IMR-90 (cell line): ENCODE measurements around the gene FAM174C. TPM values are rescaled to one million over a fixed set of nuclear protein-coding genes. Genes with fewer than 3 reads are reported as not detected.

Experiments used
- ATAC-seq: fragments of 200-7000 bp; cut with Tn5 transposase; 2 replicates; pipeline ENCODE4 v1.9.1; 2020; ENCODE audit warnings: low read depth, mild to moderate bottlenecking, moderate library complexity
- BruUV-seq: library from RNA; stranded (reverse); fragments of 400-500 nt; replicated peaks from 2 replicates; lab custom pipeline; 2021; lab: Mats Ljungman, UMichigan
- CTCF ChIA-PET: fragments of 300-600 bp; formaldehyde crosslinking; extraction: SDS; loops from one replicate; lab custom pipeline; 2021; ENCODE audit warnings: antibody characterized with exemption; lab: Yijun Ruan, JAX
- POLR2A ChIA-PET: fragments of 300-600 bp; sonication (Branson Sonifier 250); formaldehyde crosslinking; loops from one replicate; lab custom pipeline; 2022; ENCODE audit warnings: antibody characterized with exemption; ENCODE audit not compliant: unreplicated experiment; lab: Charles Lee
- DNase-seq: peaks from one replicate; pipeline ENCODE4 v3.0.0; 2013
- H2AFZ ChIP-seq: replicated peaks from 2 replicates; pipeline ENCODE3; 2013; ENCODE audit warnings: low read length, mild to moderate bottlenecking; ENCODE audit not compliant: poor library complexity
- H2AK5ac ChIP-seq: 2 replicates; pipeline ENCODE4 v1.6.1; 2013; ENCODE audit warnings: low read depth, low read length, inconsistent platforms
- H2AK9ac ChIP-seq: replicated peaks from 2 replicates; pipeline ENCODE3; 2013; ENCODE audit warnings: mild to moderate bottlenecking, low read depth, low read length, moderate library complexity; ENCODE audit not compliant: poor library complexity
- H2BK120ac ChIP-seq: 2 replicates; pipeline ENCODE4 v1.6.1; 2013; ENCODE audit warnings: low read depth, low read length, inconsistent platforms
- H2BK15ac ChIP-seq: 3 replicates; pipeline ENCODE4 v1.6.1; 2013; ENCODE audit warnings: low read depth, low read length, inconsistent platforms
- H2BK20ac ChIP-seq: 2 replicates; pipeline ENCODE4 v1.6.1; 2013; ENCODE audit warnings: low read depth, mild to moderate bottlenecking, inconsistent platforms, low read length, moderate library complexity
- H2BK5ac ChIP-seq: 2 replicates; pipeline ENCODE4 v1.6.1; 2013; ENCODE audit warnings: mild to moderate bottlenecking, low read depth, low read length, inconsistent platforms; ENCODE audit not compliant: poor library complexity, severe bottlenecking
- H3K14ac ChIP-seq: replicated peaks from 2 replicates; pipeline ENCODE4 v1.6.1; 2013; ENCODE audit warnings: low read depth, low read length, inconsistent platforms
- H3K18ac ChIP-seq: 2 replicates; pipeline ENCODE4 v1.6.1; 2013; ENCODE audit warnings: low read depth, low read length, control low read depth
- H3K23ac ChIP-seq: 2 replicates; pipeline ENCODE4 v1.6.1; 2013; ENCODE audit warnings: low read depth, low read length, inconsistent platforms
- H3K27ac ChIP-seq: 2 replicates; pipeline ENCODE4 v1.5.1; 2013; ENCODE audit warnings: mild to moderate bottlenecking, control low read depth, low read length; ENCODE audit not compliant: insufficient read depth
- H3K27me3 ChIP-seq: 2 replicates; pipeline ENCODE4 v1.6.1; 2013; ENCODE audit warnings: low read length; ENCODE audit not compliant: control insufficient read depth, insufficient read depth
- H3K36me3 ChIP-seq: 2 replicates; pipeline ENCODE4 v1.6.1; 2013; ENCODE audit warnings: low read length, mixed read lengths; ENCODE audit not compliant: control insufficient read depth, insufficient read depth
- H3K4ac ChIP-seq: 2 replicates; pipeline ENCODE4 v1.6.1; 2013; ENCODE audit warnings: low read depth, low read length, inconsistent platforms
- H3K4me1 ChIP-seq: 2 replicates; pipeline ENCODE4 v1.6.1; 2013; ENCODE audit warnings: low read length, mixed read lengths; ENCODE audit not compliant: control insufficient read depth, insufficient read depth
- H3K4me2 ChIP-seq: 2 replicates; pipeline ENCODE4 v1.6.1; 2013; ENCODE audit warnings: low read depth, mild to moderate bottlenecking, control low read depth, low read length, moderate library complexity
- H3K4me3 ChIP-seq: 2 replicates; pipeline ENCODE4 v1.5.1; 2013; ENCODE audit warnings: low read depth, mild to moderate bottlenecking, control low read depth, low read length, moderate library complexity; ENCODE audit not compliant: insufficient read depth
- H3K56ac ChIP-seq: 2 replicates; pipeline ENCODE4 v1.6.1; 2013; ENCODE audit warnings: low read length, inconsistent platforms; ENCODE audit not compliant: insufficient read depth; ENCODE audit errors: extremely low read depth
- H3K79me1 ChIP-seq, 2 experiments: 2 replicates each; pipeline ENCODE4 v1.6.1; 2013; ENCODE audit warnings: low read length in 2 of 2, inconsistent platforms in 1 of 2, low read depth in 1 of 2
- H3K9ac ChIP-seq: 2 replicates; pipeline ENCODE4 v1.6.1; 2013; ENCODE audit warnings: low read depth, low read length, control low read depth
- H3K9me1 ChIP-seq: 2 replicates; pipeline ENCODE4 v1.6.1; 2013; ENCODE audit warnings: low read length, inconsistent platforms; ENCODE audit not compliant: insufficient read depth
- H3K9me3 ChIP-seq: 2 replicates; pipeline ENCODE4 v1.6.1; 2013; ENCODE audit warnings: low read length; ENCODE audit not compliant: control insufficient read depth, insufficient read depth
- H4K20me1 ChIP-seq: 2 replicates; pipeline ENCODE4 v1.6.1; 2013; ENCODE audit warnings: low read length, inconsistent platforms; ENCODE audit not compliant: insufficient read depth
- H4K5ac ChIP-seq: 2 replicates; pipeline ENCODE4 v1.6.1; 2013; ENCODE audit warnings: mild to moderate bottlenecking, low read depth, low read length, control low read depth
- H4K8ac ChIP-seq, 2 experiments: 2 replicates each; pipeline ENCODE4 v1.6.1; 2013; ENCODE audit warnings: low read depth in 2 of 2, low read length in 2 of 2, control low read depth in 1 of 2, inconsistent platforms in 1 of 2
- H4K91ac ChIP-seq: 2 replicates; pipeline ENCODE4 v1.6.1; 2013; ENCODE audit warnings: low read depth, low read length, inconsistent platforms; ENCODE audit not compliant: insufficient read depth
- BHLHE40 ChIP-seq: fragments of 150-350 bp; IDR thresholded peaks from 2 replicates; pipeline ENCODE4 v1.6.1; 2016; ENCODE audit warnings: mild to moderate bottlenecking, low read depth, low read length
- CHD1 ChIP-seq: IDR thresholded peaks from 2 replicates; pipeline ENCODE4 v1.6.1; 2012; ENCODE audit warnings: low read depth, low read length, improper control_type of control experiment
- FOS ChIP-seq: fragments of 150-350 bp; IDR thresholded peaks from 2 replicates; pipeline ENCODE4 v1.6.1; 2016; ENCODE audit warnings: low read depth, low read length
- MAFK ChIP-seq: IDR thresholded peaks from 2 replicates; pipeline ENCODE4 v1.6.1; 2012; ENCODE audit warnings: low read depth, low read length, improper control_type of control experiment
- MAZ ChIP-seq: IDR thresholded peaks from 2 replicates; pipeline ENCODE4 v1.6.1; 2012; ENCODE audit warnings: low read depth, mild to moderate bottlenecking, low read length, improper control_type of control experiment, moderate library complexity, borderline replicate concordance
- MXI1 ChIP-seq: IDR thresholded peaks from 2 replicates; pipeline ENCODE4 v1.6.1; 2012; ENCODE audit warnings: low read depth, mild to moderate bottlenecking, low read length, moderate library complexity, borderline replicate concordance
- NFE2L2 ChIP-seq: fragments of 150-350 bp; IDR thresholded peaks from 2 replicates; pipeline ENCODE4 v1.6.1; 2016; ENCODE audit warnings: low read depth, mild to moderate bottlenecking, low read length
- RAD21 ChIP-seq: IDR thresholded peaks from 2 replicates; pipeline ENCODE4 v1.6.1; 2012; ENCODE audit warnings: low read length, improper control_type of control experiment
- RCOR1 ChIP-seq: IDR thresholded peaks from 2 replicates; pipeline ENCODE4 v1.6.1; 2012; ENCODE audit warnings: mild to moderate bottlenecking, low read length, improper control_type of control experiment; ENCODE audit not compliant: insufficient replicate concordance
- RFX5 ChIP-seq: IDR thresholded peaks from 2 replicates; pipeline ENCODE4 v1.8.0; 2012; ENCODE audit warnings: low read depth, mild to moderate bottlenecking, low read length, moderate library complexity
- SMC3 ChIP-seq: fragments of 150-350 bp; IDR thresholded peaks from 2 replicates; pipeline ENCODE4 v1.6.1; 2016; ENCODE audit warnings: low read depth, mild to moderate bottlenecking, antibody characterized with exemption, low read length, moderate library complexity
- WGBS, 2 experiments: methylation state at CpG; one replicate each; pipeline versions ENCODE4 v1.1.5 to v1.1.7; 2013; ENCODE audit warnings: missing lambda C conversion rate in 2 of 2; ENCODE audit not compliant: insufficient read length in 1 of 2; ENCODE audit errors: extremely low coverage in 2 of 2; 5-methylcytosine and 5-hydroxymethylcytosine counted together
- dilution Hi-C: fragments of 300-500 bp; cut with HindIII; formaldehyde crosslinking; loops from one replicate; pipeline ENCODE4 v1.14.3; 2018; ENCODE audit warnings: low sequenced_read_pairs; ENCODE audit not compliant: unreplicated experiment
- in situ Hi-C: fragments of 300-500 bp; cut with MboI; formaldehyde crosslinking; loops from 3 replicates; pipeline ENCODE4 v1.14.3; 2019; ENCODE audit warnings: low sequenced_read_pairs, inconsistent platforms, mixed read lengths
- intact Hi-C: fragments of 100-400 bp; cut with micrococcal nuclease; formaldehyde crosslinking; loops from 2 replicates; pipeline ENCODE4 v1.10.0; 2022
- polyA plus RNA-seq, 3 experiments: library from polyadenylated mRNA; depleted of rRNA; stranded (reverse); fragments of >200 nt; gene quantifications; 2 replicates each; pipeline ENCODE4 v1.2.3, GENCODE V29; 2012; ENCODE audit warnings: low replicate concordance in 1 of 3
- total RNA-seq: library from RNA; depleted of rRNA; stranded (reverse); fragments of >200 nt; gene quantifications from 2 replicates; pipeline ENCODE4 v1.2.3, GENCODE V29; 2012
- TF ChIP-seq, protein P1 (sequence below): conservative IDR thresholded peaks from 2 replicates; pipeline ENCODE4 v1.5.1; 2012; ENCODE audit warnings: mild to moderate bottlenecking, low read depth, low read length, improper control_type of control experiment
- TF ChIP-seq, protein P2 (sequence below): fragments of 150-350 bp; IDR thresholded peaks from 2 replicates; pipeline ENCODE4 v1.6.1; 2016; ENCODE audit warnings: low read depth, mild to moderate bottlenecking, low read length, moderate library complexity, borderline replicate concordance

The FAM174C gene
- total and polyA plus RNA-seq, 2 of the 4 experiments (the other 2 are of a cell fraction), result 7.5 to 61.8 TPM

DNA sequence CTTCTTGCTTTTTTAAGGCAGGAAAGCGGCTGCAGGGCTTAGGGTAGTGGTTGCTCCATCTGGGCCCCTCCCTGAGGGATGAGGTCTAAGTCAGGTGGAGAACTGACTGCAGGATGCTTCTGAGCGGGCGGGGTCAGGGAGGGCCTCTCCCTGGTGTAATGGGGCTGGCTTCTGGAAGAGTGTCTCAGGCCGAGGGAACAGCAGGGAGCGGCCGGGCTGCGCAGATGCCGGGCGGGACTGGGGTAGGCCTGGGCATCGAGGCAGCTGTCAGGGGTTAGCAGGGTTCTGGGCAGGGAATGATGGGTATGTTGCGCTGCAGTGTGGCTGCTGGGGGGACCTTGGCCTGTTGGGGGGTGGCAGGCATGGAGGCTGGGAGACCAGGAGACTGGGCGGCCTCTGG lies 2.7 kb downstream of the FAM174C start:
- Histone ChIP-seq H3K9me3 (no peaks in the 10 kb centered on the region), H3K18ac (no peak overlapping the region), H4K20me1 (peaks cover 39% of the 10 kb centered on the region), H2AFZ (no peak overlapping the region), H3K36me3 (peaks cover 29% of the 10 kb centered on the region), H2BK20ac (no peak overlapping the region), H3K9ac (no peak overlapping the region), H2BK5ac (no peak overlapping the region), H3K4me1 (peaks cover 14% of the 10 kb centered on the region), H3K4ac (no peak overlapping the region), H3K4me2 (no peak overlapping the region), H4K8ac (no peak overlapping the region), H2BK120ac (no peak overlapping the region), H3K56ac (no peak overlapping the region), H2AK9ac (no peak overlapping the region), H3K27ac (no peak overlapping the region), H3K9me1 (no peaks in the 10 kb centered on the region), H3K14ac (no peak overlapping the region), H3K23ac (no peak overlapping the region), H2AK5ac (no peak overlapping the region), H2BK15ac (no peak overlapping the region), H3K79me1 (peaks cover 19 to 43% of the 10 kb centered on the region in 2 experiments; a peak in 3 of 4 replicates), H4K91ac (no peak overlapping the region), H4K5ac (no peak overlapping the region), H3K4me3 (no peak overlapping the region), H3K27me3 (peaks cover under 1% of the 10 kb centered on the region; the same call in 1 of the 2 replicates)
- DNase-seq, result no peak
- intact Hi-C loops (loop anchor here (5.0 kb wide), 2 partner anchors 84 to 129 kb away; partner anchors contain the start of gene DAZAP1), dilution Hi-C loops (no loop called here), in situ Hi-C loops (no loop called here)
- BruUV-seq, result no TSS peak
- CTCF ChIA-PET, result no interaction called here
- ATAC-seq, result no peak
- POLR2A ChIA-PET, result interaction anchor here (0.6 kb wide), 1 partner anchor 9 kb away, joined by 3 read pairs; no protein-coding TSS in a partner anchor
- TF ChIP-seq SMC3, result no peak
- TF ChIP-seq, protein P1, sequence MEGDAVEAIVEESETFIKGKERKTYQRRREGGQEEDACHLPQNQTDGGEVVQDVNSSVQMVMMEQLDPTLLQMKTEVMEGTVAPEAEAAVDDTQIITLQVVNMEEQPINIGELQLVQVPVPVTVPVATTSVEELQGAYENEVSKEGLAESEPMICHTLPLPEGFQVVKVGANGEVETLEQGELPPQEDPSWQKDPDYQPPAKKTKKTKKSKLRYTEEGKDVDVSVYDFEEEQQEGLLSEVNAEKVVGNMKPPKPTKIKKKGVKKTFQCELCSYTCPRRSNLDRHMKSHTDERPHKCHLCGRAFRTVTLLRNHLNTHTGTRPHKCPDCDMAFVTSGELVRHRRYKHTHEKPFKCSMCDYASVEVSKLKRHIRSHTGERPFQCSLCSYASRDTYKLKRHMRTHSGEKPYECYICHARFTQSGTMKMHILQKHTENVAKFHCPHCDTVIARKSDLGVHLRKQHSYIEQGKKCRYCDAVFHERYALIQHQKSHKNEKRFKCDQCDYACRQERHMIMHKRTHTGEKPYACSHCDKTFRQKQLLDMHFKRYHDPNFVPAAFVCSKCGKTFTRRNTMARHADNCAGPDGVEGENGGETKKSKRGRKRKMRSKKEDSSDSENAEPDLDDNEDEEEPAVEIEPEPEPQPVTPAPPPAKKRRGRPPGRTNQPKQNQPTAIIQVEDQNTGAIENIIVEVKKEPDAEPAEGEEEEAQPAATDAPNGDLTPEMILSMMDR, result no peak
- TF ChIP-seq, protein P2, sequence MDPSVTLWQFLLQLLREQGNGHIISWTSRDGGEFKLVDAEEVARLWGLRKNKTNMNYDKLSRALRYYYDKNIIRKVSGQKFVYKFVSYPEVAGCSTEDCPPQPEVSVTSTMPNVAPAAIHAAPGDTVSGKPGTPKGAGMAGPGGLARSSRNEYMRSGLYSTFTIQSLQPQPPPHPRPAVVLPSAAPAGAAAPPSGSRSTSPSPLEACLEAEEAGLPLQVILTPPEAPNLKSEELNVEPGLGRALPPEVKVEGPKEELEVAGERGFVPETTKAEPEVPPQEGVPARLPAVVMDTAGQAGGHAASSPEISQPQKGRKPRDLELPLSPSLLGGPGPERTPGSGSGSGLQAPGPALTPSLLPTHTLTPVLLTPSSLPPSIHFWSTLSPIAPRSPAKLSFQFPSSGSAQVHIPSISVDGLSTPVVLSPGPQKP, result no peak
- TF ChIP-seq BHLHE40, result no peak
- TF ChIP-seq RAD21, result no peak
- TF ChIP-seq FOS, result no peak
- no peak for TF ChIP-seq CHD1
- no peak for TF ChIP-seq NFE2L2
- no peak for TF ChIP-seq MAFK
- no peak for TF ChIP-seq RFX5
- TF ChIP-seq RCOR1, result no peak
- TF ChIP-seq MXI1, result no peak
- no peak for TF ChIP-seq MAZ
- 75% methylated on average over 2 of the region's 12 CpGs; no CpG with 5 or more reads in 1 of the 2 experiments for WGBS, 2 experiments
